ENCODE data around the gene GPR101.

DNA sequence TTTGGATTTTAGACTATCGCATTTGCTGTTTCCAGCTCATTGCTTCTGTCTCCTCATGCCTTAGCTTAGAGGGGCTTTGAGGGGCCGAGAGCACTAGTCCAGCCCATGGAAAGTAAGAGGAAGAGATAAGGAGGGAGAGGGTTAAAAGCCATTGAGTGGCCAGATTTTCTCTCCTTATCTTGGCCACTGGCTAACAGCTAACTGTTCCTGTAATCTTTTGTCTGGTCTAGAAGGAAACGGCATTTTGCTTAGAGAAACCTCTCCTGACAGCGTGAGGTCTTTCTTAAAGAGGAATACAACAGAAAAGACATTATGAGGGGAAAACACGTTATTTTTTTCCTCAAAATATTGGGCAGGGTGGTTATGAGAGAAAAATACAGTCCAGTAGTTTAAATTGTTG lies 7.9 kb downstream of the GPR101 start:
- TF ChIP-seq, protein P1, sequence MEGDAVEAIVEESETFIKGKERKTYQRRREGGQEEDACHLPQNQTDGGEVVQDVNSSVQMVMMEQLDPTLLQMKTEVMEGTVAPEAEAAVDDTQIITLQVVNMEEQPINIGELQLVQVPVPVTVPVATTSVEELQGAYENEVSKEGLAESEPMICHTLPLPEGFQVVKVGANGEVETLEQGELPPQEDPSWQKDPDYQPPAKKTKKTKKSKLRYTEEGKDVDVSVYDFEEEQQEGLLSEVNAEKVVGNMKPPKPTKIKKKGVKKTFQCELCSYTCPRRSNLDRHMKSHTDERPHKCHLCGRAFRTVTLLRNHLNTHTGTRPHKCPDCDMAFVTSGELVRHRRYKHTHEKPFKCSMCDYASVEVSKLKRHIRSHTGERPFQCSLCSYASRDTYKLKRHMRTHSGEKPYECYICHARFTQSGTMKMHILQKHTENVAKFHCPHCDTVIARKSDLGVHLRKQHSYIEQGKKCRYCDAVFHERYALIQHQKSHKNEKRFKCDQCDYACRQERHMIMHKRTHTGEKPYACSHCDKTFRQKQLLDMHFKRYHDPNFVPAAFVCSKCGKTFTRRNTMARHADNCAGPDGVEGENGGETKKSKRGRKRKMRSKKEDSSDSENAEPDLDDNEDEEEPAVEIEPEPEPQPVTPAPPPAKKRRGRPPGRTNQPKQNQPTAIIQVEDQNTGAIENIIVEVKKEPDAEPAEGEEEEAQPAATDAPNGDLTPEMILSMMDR (IDR thresholded peaks at IDR 0.05): no peak
- TF ChIP-seq EZH2 (IDR thresholded peaks at IDR 0.05; ENCODE audit: borderline replicate concordance, insufficient read depth, low read depth, low read length, poor library complexity, severe bottlenecking): no peak
